Measurements from ENCODE around the gene TMPRSS5. TPM values are rescaled to one million over a fixed set of nuclear protein-coding genes. Genes with fewer than 3 reads are reported as not detected.
"Not testable (repeated sequence)": the region's sequence is repeated elsewhere in the genome, so short reads cannot be mapped to it uniquely, and the experiment has no call there.

TMPRSS5 gene
- total and polyA plus RNA-seq, 4 donors: 9.5 to 22.7 (median 14.9) TPM

DNA sequence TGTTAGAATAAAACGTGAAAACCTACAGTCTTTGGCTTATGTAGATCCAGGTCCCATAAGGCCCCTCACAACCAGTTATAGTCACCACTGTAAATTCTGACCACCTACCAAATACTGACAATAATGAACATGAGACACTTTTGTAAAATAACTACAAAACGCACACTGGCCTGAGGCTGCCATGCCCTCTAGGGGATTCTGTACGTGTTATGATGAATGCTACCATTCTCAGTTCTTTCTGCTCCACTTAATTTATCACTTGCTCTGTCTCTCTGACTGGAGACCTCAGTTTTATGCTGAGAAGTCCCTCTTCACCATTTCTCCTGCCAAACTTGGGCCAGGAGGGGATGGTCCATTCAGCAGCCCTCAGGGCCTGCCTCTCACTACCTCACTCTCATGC lies 18.7 kb upstream of the TMPRSS5 start:
- H3K9me3 ChIP-seq (ENCODE audit: control insufficient read depth, insufficient read depth, low read length): no peaks in the 10 kb centered on the region
- no peak overlapping the region for H3K27ac ChIP-seq (ENCODE audit: low read depth, low read length)
- peaks cover 11% of the 10 kb centered on the region for H3K4me1 ChIP-seq (ENCODE audit: control insufficient read depth, insufficient read depth, low read length)
- DNase-seq (ENCODE audit: low read depth in 4 of 6, low spot score in 6 of 6): no peak
- WGBS (ENCODE audit: insufficient coverage): 93% methylated on average over 2 of the region's 3 CpGs
- H3K4me3 ChIP-seq (ENCODE audit: low read depth, low read length): no peak overlapping the region
- no peaks in the 10 kb centered on the region for H3K27me3 ChIP-seq (ENCODE audit: control insufficient read depth, insufficient read depth, low read length)
- no peaks in the 10 kb centered on the region for H3K36me3 ChIP-seq (ENCODE audit: control insufficient read depth, insufficient read depth, low read length)

DNA sequence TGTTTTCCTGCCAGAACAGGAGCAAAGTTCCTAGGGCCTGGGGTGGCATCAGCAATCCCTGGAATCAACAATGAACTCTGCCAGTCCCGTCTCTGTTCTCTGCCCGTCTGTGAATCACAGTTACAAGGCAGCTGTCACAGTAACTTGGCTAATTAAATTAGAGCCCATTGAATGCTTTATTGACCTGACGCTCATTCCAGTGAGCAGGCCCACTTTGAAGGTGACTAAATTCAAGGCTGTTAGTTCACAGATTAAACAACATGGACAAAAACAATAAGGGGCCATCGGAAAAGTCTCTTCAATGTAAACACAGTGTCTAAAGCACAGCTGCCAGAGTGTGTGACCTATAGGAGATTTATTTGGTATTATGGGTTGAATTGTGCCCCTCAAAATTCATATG lies 17.7 kb upstream of the TMPRSS5 start:
- peaks cover 11% of the 10 kb centered on the region for H3K4me1 ChIP-seq (ENCODE audit: control insufficient read depth, insufficient read depth, low read length)
- H3K36me3 ChIP-seq (ENCODE audit: control insufficient read depth, insufficient read depth, low read length): no peaks in the 10 kb centered on the region
- WGBS (ENCODE audit: insufficient coverage): 37% methylated on average over 4 of the region's 4 CpGs
- no peak overlapping the region for H3K4me3 ChIP-seq (ENCODE audit: low read depth, low read length)
- peak in 2 of 6 donors; percentile 15 to 16 for DNase-seq (ENCODE audit: low read depth in 4 of 6, low spot score in 6 of 6)
- no peaks in the 10 kb centered on the region for H3K9me3 ChIP-seq (ENCODE audit: control insufficient read depth, insufficient read depth, low read length)
- H3K27me3 ChIP-seq (ENCODE audit: control insufficient read depth, insufficient read depth, low read length): no peaks in the 10 kb centered on the region
- peak overlapping the region; percentile 38 for H3K27ac ChIP-seq (ENCODE audit: low read depth, low read length)

DNA sequence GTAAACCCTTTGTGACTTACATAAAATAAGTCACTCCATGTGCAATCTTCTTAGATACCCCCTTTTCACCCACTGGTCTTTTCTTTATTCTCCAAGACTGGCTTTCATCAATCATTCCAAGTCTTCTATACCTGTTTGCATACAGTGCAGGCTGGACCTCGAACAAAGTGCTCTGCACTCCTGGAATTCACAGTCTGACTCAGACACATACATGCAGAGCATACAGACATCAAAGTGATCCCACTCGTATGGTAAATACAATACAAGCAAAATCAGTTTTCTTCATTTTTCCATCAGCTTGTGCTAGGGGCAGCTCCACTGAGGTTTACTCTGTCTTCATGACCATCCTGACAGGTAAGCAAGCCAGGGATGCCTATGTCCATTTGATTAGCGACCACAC lies 16.8 kb upstream of the TMPRSS5 start:
- peak overlapping the region; percentile 38 for H3K27ac ChIP-seq (ENCODE audit: low read depth, low read length)
- H3K4me3 ChIP-seq (ENCODE audit: low read depth, low read length): no peak overlapping the region
- no peak for DNase-seq (ENCODE audit: low read depth in 4 of 6, low spot score in 6 of 6)
- H3K36me3 ChIP-seq (ENCODE audit: control insufficient read depth, insufficient read depth, low read length): no peaks in the 10 kb centered on the region
- no peaks in the 10 kb centered on the region for H3K9me3 ChIP-seq (ENCODE audit: control insufficient read depth, insufficient read depth, low read length)
- H3K4me1 ChIP-seq (ENCODE audit: control insufficient read depth, insufficient read depth, low read length): peaks cover 11% of the 10 kb centered on the region
- 81% methylated on average over 3 of the region's 3 CpGs for WGBS (ENCODE audit: insufficient coverage)
- no peaks in the 10 kb centered on the region for H3K27me3 ChIP-seq (ENCODE audit: control insufficient read depth, insufficient read depth, low read length)

DNA sequence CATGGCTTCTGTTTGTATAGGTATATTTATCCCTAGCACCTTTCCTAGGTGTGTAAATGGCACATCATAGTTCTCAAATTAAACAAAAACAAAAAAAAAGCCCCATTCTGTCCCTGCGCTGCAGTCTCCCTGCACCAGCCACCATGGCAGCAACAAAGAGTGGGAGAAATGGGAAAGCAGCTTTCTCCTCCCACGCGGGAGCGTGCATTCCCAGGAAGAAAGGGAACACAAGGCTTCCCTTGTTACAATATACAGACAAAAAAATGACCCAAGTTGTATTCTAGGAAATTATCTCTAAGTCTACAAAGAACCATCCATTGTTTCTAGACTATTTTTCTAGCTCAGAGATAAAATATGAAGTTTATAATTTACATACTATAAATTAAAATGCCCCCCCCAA lies 16.1 kb upstream of the TMPRSS5 start:
- H3K4me1 ChIP-seq (ENCODE audit: control insufficient read depth, insufficient read depth, low read length): peaks cover 11% of the 10 kb centered on the region
- H3K27me3 ChIP-seq (ENCODE audit: control insufficient read depth, insufficient read depth, low read length): no peaks in the 10 kb centered on the region
- H3K36me3 ChIP-seq (ENCODE audit: control insufficient read depth, insufficient read depth, low read length): no peaks in the 10 kb centered on the region
- WGBS (ENCODE audit: insufficient coverage): no CpG with 5 or more reads among the region's 4 CpGs
- H3K9me3 ChIP-seq (ENCODE audit: control insufficient read depth, insufficient read depth, low read length): no peaks in the 10 kb centered on the region
- H3K27ac ChIP-seq (ENCODE audit: low read depth, low read length): peak overlapping the region; percentile 18
- no peak overlapping the region for H3K4me3 ChIP-seq (ENCODE audit: low read depth, low read length)
- DNase-seq (ENCODE audit: low read depth in 4 of 6, low spot score in 6 of 6): peak in 1 of 6 donors; percentile 31

DNA sequence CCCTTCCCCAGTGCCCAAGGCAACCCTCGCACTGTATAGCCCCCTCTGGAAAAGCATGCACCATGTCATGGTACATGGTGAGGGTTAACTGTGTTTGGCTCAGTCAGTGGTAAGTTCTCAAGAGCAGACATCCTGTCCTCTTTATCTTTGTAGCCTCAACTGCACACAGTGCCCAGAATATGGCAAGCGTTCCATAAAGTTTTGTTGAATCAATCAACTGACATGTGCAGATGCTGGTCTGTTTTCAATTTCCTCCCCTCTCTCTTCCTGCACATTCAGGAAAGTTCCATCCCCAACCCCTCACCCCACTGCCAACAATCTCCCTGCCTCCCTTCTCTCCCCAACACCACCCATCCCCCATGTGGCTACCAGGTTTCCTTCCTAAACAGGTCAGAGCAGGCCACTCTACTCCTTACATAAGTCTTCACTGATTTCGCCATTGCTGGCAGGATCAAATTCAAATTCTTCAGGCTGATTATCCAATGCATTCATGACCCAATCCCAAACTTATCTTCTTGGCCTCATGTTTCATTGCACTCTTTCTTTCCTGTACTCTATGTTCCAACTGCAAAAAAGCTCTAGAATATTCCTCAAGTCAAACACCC lies 15.5 kb upstream of the TMPRSS5 start:
- no peak for DNase-seq (ENCODE audit: low read depth in 4 of 6, low spot score in 6 of 6)
- Histone ChIP-seq H3K27ac (ENCODE audit: low read depth, low read length) (peak overlapping the region; percentile 18), H3K4me3 (ENCODE audit: low read depth, low read length) (no peak overlapping the region), H3K4me1 (ENCODE audit: control insufficient read depth, insufficient read depth, low read length) (peaks cover 11% of the 10 kb centered on the region), H3K27me3 (ENCODE audit: control insufficient read depth, insufficient read depth, low read length) (no peaks in the 10 kb centered on the region), H3K9me3 (ENCODE audit: control insufficient read depth, insufficient read depth, low read length) (no peaks in the 10 kb centered on the region), H3K36me3 (ENCODE audit: control insufficient read depth, insufficient read depth, low read length) (no peaks in the 10 kb centered on the region)
- WGBS (ENCODE audit: insufficient coverage): 97% methylated on average over 2 of the region's 3 CpGs

DNA sequence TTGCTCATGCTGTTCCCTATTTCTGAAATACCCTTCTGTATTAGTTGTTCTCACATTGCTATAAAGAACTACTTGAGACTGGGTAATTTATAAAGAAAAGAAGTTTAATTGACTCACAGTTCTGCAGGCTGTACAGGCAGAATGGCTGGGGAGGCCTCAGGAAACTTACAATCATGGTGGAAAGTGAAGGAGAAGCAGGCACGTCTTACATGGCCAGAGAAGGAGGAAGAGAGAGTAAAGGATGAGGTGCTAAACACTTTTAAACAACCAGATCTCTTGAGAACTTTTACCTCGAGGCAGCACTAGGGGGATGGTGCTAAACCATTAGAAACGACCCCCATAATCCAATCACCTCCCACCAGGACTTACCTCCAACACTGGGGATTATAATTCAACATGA lies 14.4 kb upstream of the TMPRSS5 start:
- H3K27ac ChIP-seq (ENCODE audit: low read depth, low read length); H3K9me3 ChIP-seq (ENCODE audit: control insufficient read depth, insufficient read depth, low read length); H3K27me3 ChIP-seq (ENCODE audit: control insufficient read depth, insufficient read depth, low read length); DNase-seq (ENCODE audit: low read depth in 4 of 6, low spot score in 6 of 6); H3K36me3 ChIP-seq (ENCODE audit: control insufficient read depth, insufficient read depth, low read length); H3K4me3 ChIP-seq (ENCODE audit: low read depth, low read length): not testable (repeated sequence)
- H3K4me1 ChIP-seq (ENCODE audit: control insufficient read depth, insufficient read depth, low read length): peaks cover 11% of the 10 kb centered on the region
- WGBS (ENCODE audit: insufficient coverage): 93% methylated on average over 2 of the region's 3 CpGs

DNA sequence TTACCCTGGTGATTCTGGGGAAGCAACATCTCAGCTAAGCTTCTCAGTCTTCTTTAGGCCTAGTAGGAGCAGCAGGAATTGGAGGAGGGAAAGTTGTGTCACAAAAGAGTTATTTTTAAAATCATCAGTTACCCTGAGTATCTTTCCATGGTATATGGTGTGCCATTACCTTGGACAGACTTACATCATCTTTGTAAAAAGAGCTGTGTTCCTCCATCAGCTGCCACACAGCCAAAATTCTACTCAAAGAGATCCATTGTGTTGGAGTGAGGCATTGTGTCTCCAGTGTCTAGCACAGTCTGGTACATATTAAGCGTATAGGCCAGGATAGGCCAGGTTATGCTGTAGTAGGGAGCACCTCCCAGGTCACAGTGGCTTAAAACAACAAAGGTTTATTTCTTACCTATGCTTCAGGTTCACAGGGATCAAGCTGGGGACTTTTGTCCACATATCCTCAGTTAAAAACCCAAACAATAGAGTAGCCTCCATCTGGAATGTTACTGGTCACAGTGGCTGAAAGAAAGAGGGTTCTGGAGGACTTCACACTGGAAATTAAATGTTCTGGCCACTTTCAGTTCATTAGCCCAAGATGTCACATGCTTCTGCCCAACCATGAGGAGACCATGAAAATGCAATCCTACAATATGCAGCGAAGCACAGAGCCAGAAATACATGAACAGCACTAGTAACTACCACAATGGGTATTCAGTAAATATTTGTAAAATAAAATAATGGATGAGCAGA lies 9.9 kb upstream of the TMPRSS5 start:
- no peak overlapping the region for H3K27ac ChIP-seq (ENCODE audit: low read depth, low read length)

DNA sequence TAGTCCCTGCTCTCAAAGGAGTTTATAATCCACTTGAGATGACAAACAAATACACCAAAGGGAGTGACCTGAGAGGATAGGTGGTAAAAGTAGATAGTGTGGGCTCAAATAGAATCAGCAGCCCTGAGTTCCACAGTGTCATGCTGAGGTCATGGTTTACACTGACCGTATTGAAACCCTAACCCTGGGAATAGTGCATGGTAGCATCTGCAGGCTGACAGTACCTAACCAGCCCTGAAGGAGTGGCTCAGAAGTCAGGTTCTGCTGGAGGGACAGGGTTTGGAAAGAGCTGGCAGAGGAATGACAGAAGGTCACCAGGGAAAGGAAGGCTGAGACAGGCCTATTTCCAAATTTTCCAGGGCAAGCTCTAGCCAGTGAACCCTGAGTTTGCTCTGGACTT lies 9.2 kb upstream of the TMPRSS5 start:
- Histone ChIP-seq H3K4me1 (ENCODE audit: control insufficient read depth, insufficient read depth, low read length) (no peaks in the 10 kb centered on the region), H3K27me3 (ENCODE audit: control insufficient read depth, insufficient read depth, low read length) (no peaks in the 10 kb centered on the region), H3K36me3 (ENCODE audit: control insufficient read depth, insufficient read depth, low read length) (peaks cover 4% of the 10 kb centered on the region), H3K4me3 (ENCODE audit: low read depth, low read length) (no peak overlapping the region), H3K9me3 (ENCODE audit: control insufficient read depth, insufficient read depth, low read length) (no peaks in the 10 kb centered on the region), H3K27ac (ENCODE audit: low read depth, low read length) (no peak overlapping the region)
- WGBS (ENCODE audit: insufficient coverage): 87% methylated on average over 1 of the region's 1 CpG
- DNase-seq (ENCODE audit: low read depth in 4 of 6, low spot score in 6 of 6): no peak

More for the DNA sequence above, 9.9 kb upstream of the TMPRSS5 start:
- WGBS (ENCODE audit: insufficient coverage): 100% methylated on average over 1 of the region's 2 CpGs
- Histone ChIP-seq H3K27me3 (ENCODE audit: control insufficient read depth, insufficient read depth, low read length) (no peaks in the 10 kb centered on the region), H3K4me1 (ENCODE audit: control insufficient read depth, insufficient read depth, low read length) (no peaks in the 10 kb centered on the region), H3K36me3 (ENCODE audit: control insufficient read depth, insufficient read depth, low read length) (peaks cover 4% of the 10 kb centered on the region), H3K9me3 (ENCODE audit: control insufficient read depth, insufficient read depth, low read length) (no peaks in the 10 kb centered on the region), H3K4me3 (ENCODE audit: low read depth, low read length) (no peak overlapping the region)
- DNase-seq (ENCODE audit: low read depth in 4 of 6, low spot score in 6 of 6): no peak

DNA sequence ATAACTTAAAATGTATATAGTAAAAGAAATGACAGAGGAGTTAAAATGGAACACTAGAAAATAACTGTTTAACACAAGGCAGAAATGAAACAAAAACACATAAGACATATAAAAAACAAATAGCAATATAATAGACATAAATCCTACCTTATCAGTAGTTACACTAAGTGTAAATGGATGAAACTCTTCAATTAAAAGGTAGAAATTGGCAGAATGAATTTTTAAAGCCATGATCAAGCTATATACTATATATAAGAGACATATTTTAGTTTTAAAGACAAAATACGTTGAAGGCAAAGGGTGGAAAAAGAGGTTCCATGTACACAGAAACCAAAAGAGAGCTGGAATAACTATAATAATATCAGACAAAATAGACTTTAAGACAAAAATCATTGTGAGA lies 4.9 kb upstream of the TMPRSS5 start:
- H3K27ac ChIP-seq (ENCODE audit: low read depth, low read length): no peak overlapping the region
- no CpG with 5 or more reads among the region's 1 CpG for WGBS (ENCODE audit: insufficient coverage)

DNA sequence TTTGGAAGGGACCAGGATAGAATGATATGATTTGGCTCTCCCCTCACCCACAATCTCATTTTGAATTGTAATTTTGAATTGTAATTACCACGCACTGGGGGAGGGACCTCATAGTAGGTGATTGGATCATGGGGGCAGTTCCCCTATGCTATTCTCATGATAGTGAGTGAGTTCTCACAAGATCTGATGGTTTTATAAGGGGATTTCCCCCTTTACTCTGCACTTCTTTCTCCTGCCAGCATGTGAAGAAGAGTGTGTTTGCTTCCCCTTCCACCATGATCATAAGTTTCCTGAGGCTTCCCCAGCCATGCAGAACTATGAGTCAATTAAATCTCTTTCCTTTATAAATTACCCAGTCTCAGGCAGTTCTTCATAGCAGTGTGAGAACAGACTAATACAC lies 2.6 kb downstream of the TMPRSS5 start:
- DNase-seq (ENCODE audit: low read depth in 4 of 6, low spot score in 6 of 6); H3K36me3 ChIP-seq (ENCODE audit: control insufficient read depth, insufficient read depth, low read length); H3K27me3 ChIP-seq (ENCODE audit: control insufficient read depth, insufficient read depth, low read length); H3K4me3 ChIP-seq (ENCODE audit: low read depth, low read length); H3K27ac ChIP-seq (ENCODE audit: low read depth, low read length); H3K9me3 ChIP-seq (ENCODE audit: control insufficient read depth, insufficient read depth, low read length): not testable (repeated sequence)
- no CpG with 5 or more reads among the region's 1 CpG for WGBS (ENCODE audit: insufficient coverage)
- peaks cover 20% of the 10 kb centered on the region for H3K4me1 ChIP-seq (ENCODE audit: control insufficient read depth, insufficient read depth, low read length)

More for the DNA sequence above, 4.9 kb upstream of the TMPRSS5 start:
- no peak for DNase-seq (ENCODE audit: low read depth in 4 of 6, low spot score in 6 of 6)
- Histone ChIP-seq H3K27me3 (ENCODE audit: control insufficient read depth, insufficient read depth, low read length) (no peaks in the 10 kb centered on the region), H3K4me3 (ENCODE audit: low read depth, low read length) (no peak overlapping the region), H3K4me1 (ENCODE audit: control insufficient read depth, insufficient read depth, low read length) (peaks cover 10% of the 10 kb centered on the region), H3K36me3 (ENCODE audit: control insufficient read depth, insufficient read depth, low read length) (peaks cover 4% of the 10 kb centered on the region), H3K9me3 (ENCODE audit: control insufficient read depth, insufficient read depth, low read length) (peaks cover 8% of the 10 kb centered on the region)

Data from spinal cord (tissue), 10 donors.